ENCODE data around the gene DKK1.

DNA sequence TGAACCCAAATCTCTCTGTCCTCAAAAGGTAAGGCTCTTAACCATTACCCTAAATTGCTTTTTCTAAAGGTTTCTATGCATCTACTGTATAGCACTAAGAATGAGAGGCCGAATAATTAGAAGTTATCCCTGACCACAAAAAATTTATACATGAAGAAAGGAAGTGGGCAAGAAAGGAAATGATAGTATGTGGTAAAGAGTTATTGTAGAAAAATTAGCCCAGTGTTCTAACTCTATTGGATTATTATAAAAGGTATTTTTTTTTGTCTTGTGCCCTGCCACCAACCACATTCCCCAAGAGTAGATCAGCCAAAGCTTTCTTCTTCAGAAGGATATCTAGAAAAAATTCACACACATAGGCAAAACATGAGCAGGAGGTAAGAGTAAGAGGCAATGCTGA lies 45.4 kb downstream of the DKK1 start:
- TF ChIP-seq POLR2A (IDR thresholded peaks at IDR 0.05) (no peak), CTCF (IDR thresholded peaks at IDR 0.05) (no peak)
